Immature natural killer cell (primary cell): Measurements from ENCODE around the gene IGSF11. TPM values are rescaled to one million over a fixed set of nuclear protein-coding genes. Genes with fewer than 3 reads are reported as not detected.

Experiments used
- DNase-seq, 3 donors: peaks; one replicate each; pipeline ENCODE4 v3.0.0; 2022; ENCODE audit warnings: mixed read lengths in 1 of 3
- H3K27ac Mint-ChIP-seq, 6 donors: one replicate each; pipeline ENCODE4 v1.8.0; 2020; ENCODE audit warnings: mixed read lengths in 6 of 6, mild to moderate bottlenecking in 5 of 6, inconsistent platforms in 4 of 6, moderate library complexity in 3 of 6
- H3K27me3 Mint-ChIP-seq, 3 donors: one replicate each; pipeline ENCODE4 v1.8.0; 2020 to 2021; ENCODE audit warnings: low read depth in 3 of 3, mild to moderate bottlenecking in 3 of 3, mixed read lengths in 3 of 3, moderate library complexity in 3 of 3, inconsistent platforms in 1 of 3
- H3K36me3 Mint-ChIP-seq, 3 donors: one replicate each; pipeline ENCODE4 v1.8.0; 2020; ENCODE audit warnings: mixed read lengths in 3 of 3, inconsistent platforms in 2 of 3, mild to moderate bottlenecking in 2 of 3
- H3K4me1 Mint-ChIP-seq, 2 donors: one replicate each; pipeline ENCODE4 v1.8.0; 2020; ENCODE audit warnings: inconsistent platforms in 2 of 2, mild to moderate bottlenecking in 2 of 2, mixed read lengths in 2 of 2, moderate library complexity in 1 of 2
- H3K4me3 Mint-ChIP-seq, 5 donors: one replicate each; pipeline ENCODE4 v1.8.0; 2020; ENCODE audit warnings: mild to moderate bottlenecking in 5 of 5, mixed read lengths in 5 of 5, inconsistent platforms in 3 of 5, moderate library complexity in 3 of 5
- H3K9me3 Mint-ChIP-seq, 6 donors: one replicate each; pipeline ENCODE4 v1.8.0; 2020; ENCODE audit warnings: mild to moderate bottlenecking in 6 of 6, mixed read lengths in 6 of 6, inconsistent platforms in 4 of 6, moderate library complexity in 3 of 6
- polyA plus RNA-seq, 3 donors: library from polyadenylated mRNA; unstranded; fragments of 300-500 nt; fragmentation: Illumina TruSeq; gene quantifications; one replicate each; pipeline ENCODE4 v1.2.3, GENCODE V29; 2021

IGSF11 gene
- polyA plus RNA-seq, 3 donors from 2014 or later = not detected

DNA sequence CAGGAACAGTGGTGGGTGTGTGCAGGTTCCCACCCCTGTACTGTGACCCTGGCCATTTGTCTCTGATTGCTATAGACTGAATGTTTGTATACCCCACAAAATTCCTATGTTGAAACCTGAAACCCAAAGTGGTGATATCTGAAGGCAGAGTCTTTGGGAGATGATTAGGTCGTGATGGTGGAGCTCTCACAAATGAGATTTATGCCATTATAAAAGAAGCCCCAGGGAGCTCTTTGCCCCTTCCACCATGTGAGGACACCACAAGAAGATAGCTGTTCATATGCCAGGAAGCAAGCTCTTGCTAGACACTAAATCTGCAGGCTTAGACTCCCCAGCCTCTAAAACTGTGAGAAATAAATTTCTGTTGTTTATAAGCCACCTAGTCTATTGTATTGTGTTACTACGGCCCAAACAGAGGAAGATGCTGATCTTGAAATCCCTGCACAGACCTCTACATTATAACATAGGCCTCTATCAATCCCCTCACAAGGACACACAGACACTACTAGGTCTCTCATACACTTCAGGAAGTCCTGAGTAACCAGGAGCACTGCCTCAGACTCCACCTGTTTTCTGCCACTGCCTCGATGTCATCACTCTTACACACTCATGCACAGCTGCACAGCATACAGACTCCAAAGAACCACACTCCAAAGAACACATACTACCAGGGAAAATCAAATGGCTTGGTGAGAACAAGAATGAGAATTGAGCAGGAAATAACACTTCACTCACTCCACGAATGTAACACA lies 14.7 kb downstream of the IGSF11 start:
- peaks cover 0 to 3% (median 0%) of the 10 kb centered on the region in 6 donors for H3K9me3 Mint-ChIP-seq
- no peaks in the 10 kb centered on the region for H3K36me3 Mint-ChIP-seq
- no peak for DNase-seq
- H3K4me3 Mint-ChIP-seq = no peak overlapping the region
- H3K27me3 Mint-ChIP-seq = peaks cover 0 to 8% (median 3%) of the 10 kb centered on the region in 3 donors
- H3K27ac Mint-ChIP-seq = no peak overlapping the region
- peaks cover 0 to 2% of the 10 kb centered on the region in 2 donors for H3K4me1 Mint-ChIP-seq

DNA sequence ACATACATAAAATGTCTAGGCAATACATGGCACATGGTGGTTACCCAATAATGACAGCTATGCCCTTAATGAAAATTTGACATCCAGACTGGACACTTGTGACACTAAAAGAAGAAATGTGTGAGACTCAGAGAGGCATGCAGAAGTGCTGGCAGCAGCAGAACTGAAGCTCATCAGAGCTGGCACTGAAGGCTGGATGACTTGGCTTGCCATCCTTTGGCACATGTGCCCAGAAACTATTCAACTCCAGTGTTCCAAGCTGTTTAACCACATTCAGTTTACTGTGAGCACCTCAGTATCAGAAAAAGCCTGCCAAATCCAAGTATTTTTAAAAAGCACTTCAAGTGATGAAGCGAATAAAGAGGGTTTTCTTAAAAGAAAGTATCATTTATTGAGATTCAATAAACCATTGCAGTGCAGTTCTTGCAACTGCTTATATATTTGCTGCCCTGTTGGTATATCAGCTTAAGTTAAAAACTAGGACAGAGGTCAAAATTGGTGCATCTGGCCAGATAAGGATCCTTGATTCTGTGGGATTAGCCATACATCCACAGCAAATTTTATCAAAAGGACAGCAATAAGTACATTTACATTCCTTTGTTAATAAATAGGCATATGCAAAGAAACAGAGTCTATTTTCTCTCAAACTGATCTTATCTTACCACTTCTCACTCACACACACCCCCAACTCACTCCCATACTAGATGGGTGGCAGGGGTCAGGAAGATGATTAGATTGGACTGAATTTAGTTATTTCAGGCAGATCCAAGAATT lies 15.8 kb downstream of the IGSF11 start:
- Mint-ChIP-seq H3K36me3 (no peaks in the 10 kb centered on the region), H3K27ac (no peak overlapping the region), H3K4me3 (no peak overlapping the region), H3K4me1 (peaks cover 0 to 2% of the 10 kb centered on the region in 2 donors), H3K27me3 (peaks cover 0 to 8% (median 3%) of the 10 kb centered on the region in 3 donors), H3K9me3 (peaks cover 0 to 3% (median 0%) of the 10 kb centered on the region in 6 donors)
- no peak for DNase-seq

DNA sequence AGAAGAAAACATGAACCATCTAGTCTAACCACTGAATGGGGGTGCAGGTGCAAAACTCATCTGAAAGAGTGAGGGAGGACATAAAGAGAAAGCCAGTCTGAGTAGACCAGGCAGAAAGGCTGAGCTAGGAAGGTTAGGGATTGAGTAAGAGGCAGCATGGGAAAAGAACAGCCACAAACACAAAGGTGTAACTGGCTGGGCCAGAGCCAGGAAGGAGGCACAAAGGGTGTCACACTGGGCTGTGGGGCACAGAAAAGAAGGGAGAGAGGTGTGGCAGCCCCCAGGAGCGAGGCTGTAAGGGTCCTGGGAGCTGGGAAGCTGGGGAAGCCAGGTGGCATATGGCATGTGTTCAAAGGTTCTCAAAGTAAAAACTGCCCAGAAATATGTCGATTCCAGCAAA lies 18.7 kb downstream of the IGSF11 start:
- Mint-ChIP-seq H3K4me1 (peaks cover 0 to 2% of the 10 kb centered on the region in 2 donors), H3K27me3 (peaks cover 1 to 9% (median 4%) of the 10 kb centered on the region in 3 donors), H3K27ac (no peak overlapping the region), H3K36me3 (no peaks in the 10 kb centered on the region), H3K4me3 (no peak overlapping the region), H3K9me3 (peaks cover 0 to 3% (median 0%) of the 10 kb centered on the region in 6 donors)
- DNase-seq = no peak

DNA sequence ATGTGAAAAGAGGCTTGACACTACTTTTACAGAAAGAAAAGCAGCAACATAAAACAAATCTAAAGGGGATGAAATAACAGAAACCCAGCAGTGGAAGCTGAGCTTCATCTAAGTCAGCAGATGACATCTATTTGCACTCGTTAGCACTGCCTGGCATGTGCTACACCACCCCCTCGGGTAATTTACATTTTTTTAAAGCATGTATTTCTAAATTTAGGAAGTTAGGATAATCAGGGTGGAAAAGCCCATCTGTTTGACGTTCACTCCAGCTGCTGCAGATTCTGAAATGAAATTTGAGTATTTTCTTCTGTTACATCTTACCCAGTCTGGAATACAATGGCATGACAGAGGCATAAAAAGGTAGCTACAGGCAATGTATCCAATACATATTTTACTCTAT lies 20.7 kb downstream of the IGSF11 start:
- no peaks in the 10 kb centered on the region for H3K4me1 Mint-ChIP-seq
- H3K4me3 Mint-ChIP-seq = no peak overlapping the region
- H3K9me3 Mint-ChIP-seq = peaks cover 0 to 3% (median under 1%) of the 10 kb centered on the region in 6 donors
- DNase-seq = no peak
- no peaks in the 10 kb centered on the region for H3K36me3 Mint-ChIP-seq
- H3K27me3 Mint-ChIP-seq = peaks cover 1 to 12% (median 6%) of the 10 kb centered on the region in 3 donors
- H3K27ac Mint-ChIP-seq = no peak overlapping the region

DNA sequence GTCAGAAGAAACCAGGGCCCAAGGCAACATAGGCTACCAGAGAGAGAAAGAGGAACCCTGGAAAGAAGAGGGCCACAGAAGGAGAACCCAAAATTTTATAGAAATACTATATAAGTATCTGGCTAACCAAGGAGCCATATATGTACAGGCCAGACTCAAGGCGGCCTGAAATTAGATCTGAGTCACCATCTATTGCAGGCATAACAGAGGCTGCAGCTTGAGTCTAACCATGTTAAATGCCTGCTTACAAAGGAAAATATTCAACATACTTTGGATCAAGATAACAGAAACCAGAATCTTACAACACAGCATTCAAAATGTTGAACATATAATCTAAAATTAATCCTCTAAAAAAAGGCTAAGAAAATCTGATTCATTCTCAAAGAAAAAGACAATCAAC lies 23.1 kb downstream of the IGSF11 start:
- Mint-ChIP-seq H3K36me3 (peaks cover 0 to 5% (median 0%) of the 10 kb centered on the region in 3 donors), H3K27me3 (peaks cover 1 to 18% (median 6%) of the 10 kb centered on the region in 3 donors), H3K4me3 (no peak overlapping the region), H3K27ac (no peak overlapping the region), H3K9me3 (peaks cover 0 to 15% (median 7%) of the 10 kb centered on the region in 6 donors), H3K4me1 (no peaks in the 10 kb centered on the region)
- DNase-seq = no peak

DNA sequence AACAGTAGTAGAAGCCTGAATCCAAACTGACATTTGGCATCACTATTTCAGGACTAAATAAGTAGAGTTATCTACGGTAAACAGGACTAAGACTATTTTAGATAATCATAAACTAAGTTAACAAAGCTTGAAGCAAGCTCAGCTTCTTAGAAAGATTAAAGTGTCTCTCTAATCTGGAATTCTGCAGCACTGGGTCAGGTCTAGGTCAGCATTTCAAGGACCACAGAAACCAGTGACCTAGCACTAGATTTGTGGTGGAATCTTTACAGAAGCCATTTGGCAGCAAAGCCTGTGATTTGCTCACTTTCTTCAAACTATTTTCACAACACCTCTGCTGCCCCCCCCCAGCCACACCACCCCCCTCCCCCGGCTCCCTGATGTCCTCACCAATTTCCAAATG lies 37.5 kb downstream of the IGSF11 start:
- no peak overlapping the region for H3K27ac Mint-ChIP-seq
- DNase-seq = no peak
- no peaks in the 10 kb centered on the region for H3K4me1 Mint-ChIP-seq
- H3K27me3 Mint-ChIP-seq = peaks cover 2 to 3% (median 3%) of the 10 kb centered on the region in 3 donors
- H3K4me3 Mint-ChIP-seq = no peak overlapping the region
- H3K36me3 Mint-ChIP-seq = no peaks in the 10 kb centered on the region
- no peaks in the 10 kb centered on the region for H3K9me3 Mint-ChIP-seq

DNA sequence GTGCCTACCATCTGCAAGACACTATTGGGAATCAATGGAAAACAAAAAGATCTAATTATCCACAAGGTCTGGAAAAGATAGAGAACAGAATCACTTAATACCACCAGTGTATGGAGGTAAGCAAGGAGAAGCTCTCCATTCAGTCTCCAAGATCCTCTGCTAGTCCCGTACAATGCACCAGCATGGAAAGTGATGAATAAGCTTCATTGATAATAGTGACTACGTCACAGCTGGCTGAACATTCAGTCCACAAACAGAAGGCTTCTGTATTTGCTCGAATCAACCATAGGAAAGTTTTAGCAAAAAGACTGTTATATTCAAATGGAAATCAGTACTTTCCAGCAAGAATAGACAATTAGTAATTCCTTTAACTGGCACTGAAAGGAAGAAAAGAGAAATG lies 42.9 kb downstream of the IGSF11 start:
- no peak overlapping the region for H3K27ac Mint-ChIP-seq
- no peak for DNase-seq
- no peaks in the 10 kb centered on the region for H3K9me3 Mint-ChIP-seq
- peaks cover 0 to 7% (median 1%) of the 10 kb centered on the region in 3 donors for H3K27me3 Mint-ChIP-seq
- H3K36me3 Mint-ChIP-seq = no peaks in the 10 kb centered on the region
- no peaks in the 10 kb centered on the region for H3K4me1 Mint-ChIP-seq
- H3K4me3 Mint-ChIP-seq = no peak overlapping the region

DNA sequence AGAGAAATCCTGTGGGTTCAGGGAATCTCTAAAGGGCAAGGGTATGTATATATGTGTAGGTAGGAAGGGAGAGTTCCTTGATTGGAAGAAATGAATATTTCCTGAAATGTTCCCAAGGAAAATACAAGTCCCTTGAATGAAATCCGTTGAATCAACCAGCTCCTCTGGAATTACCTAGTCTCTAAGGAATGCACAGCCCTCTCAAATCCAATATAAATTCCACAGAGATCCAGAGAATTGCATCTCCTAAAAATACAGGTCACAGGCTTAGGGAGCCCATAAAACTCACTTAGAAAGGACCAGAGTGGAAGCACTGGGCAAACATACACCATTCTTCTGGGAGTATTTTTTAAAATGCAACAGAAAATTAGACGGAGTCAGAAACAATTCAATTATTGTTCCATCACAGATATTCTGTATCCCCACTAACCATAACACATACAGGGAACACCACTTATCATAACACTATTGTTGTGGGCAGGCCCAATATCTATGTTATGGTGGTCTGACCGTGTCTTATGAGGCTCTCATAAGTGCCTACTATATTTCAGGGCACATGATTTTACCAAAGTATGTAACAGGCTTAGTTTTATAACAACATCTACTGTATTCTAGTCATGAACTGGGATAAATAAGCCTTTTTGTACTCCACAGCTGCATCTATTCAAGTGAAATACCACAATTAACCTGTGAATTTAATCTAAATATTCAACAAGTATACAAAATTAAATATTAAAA lies 43.7 kb downstream of the IGSF11 start:
- no peak overlapping the region for H3K4me3 Mint-ChIP-seq
- H3K36me3 Mint-ChIP-seq = no peaks in the 10 kb centered on the region
- H3K27me3 Mint-ChIP-seq = peaks cover 0 to 7% (median 1%) of the 10 kb centered on the region in 3 donors
- DNase-seq = no peak
- H3K4me1 Mint-ChIP-seq = no peaks in the 10 kb centered on the region
- H3K27ac Mint-ChIP-seq = no peak overlapping the region
- H3K9me3 Mint-ChIP-seq = peaks cover 0 to 2% (median 0%) of the 10 kb centered on the region in 6 donors

DNA sequence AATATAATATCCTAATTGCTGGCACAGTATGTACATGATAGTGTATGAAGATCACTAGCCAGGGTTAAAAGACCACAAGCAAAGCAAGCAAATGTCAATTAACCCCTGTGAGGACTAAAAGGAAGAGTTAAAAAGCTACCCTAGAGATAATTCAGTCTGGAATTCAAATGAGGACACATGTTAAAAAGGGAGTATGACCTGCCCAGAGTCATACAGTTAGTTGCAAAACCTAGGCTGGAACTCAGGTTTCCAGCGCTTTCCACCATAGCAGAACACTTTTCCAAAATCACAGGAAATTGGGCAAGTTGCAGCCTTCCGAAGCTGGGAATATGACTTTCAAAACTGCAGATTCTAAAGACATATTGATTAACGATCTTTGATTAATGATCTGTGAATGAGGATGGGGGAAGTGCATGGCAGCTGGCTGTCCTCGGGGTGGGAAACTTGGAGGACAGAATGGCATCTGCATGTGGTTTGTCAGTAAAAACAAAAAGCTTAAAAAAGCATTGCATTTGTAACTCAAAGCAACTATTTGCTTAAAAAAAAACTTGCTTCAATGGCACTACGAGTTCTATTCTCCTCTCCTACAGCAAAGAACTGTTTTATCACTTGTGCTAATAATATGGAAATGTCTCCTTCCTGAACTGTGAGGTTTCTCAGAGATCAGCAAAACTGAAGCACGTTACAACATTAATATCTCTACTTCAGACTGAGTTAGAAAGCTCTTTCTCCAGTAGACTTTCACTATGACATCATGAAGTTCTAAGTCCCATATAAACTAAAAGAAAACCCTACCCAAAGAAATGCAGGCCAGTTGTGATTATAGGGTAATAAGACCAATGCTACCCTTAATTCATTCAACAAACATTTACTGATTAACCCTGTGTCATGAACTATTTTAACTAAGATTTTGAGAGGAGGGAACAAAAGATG lies 46.2 kb downstream of the IGSF11 start:
- peaks cover 0 to 3% (median 0%) of the 10 kb centered on the region in 6 donors for H3K9me3 Mint-ChIP-seq
- no peak overlapping the region for H3K27ac Mint-ChIP-seq
- no peak overlapping the region for H3K4me3 Mint-ChIP-seq
- no peaks in the 10 kb centered on the region for H3K4me1 Mint-ChIP-seq
- DNase-seq = no peak
- peaks cover 0 to 7% (median 5%) of the 10 kb centered on the region in 3 donors for H3K27me3 Mint-ChIP-seq
- H3K36me3 Mint-ChIP-seq = no peaks in the 10 kb centered on the region

DNA sequence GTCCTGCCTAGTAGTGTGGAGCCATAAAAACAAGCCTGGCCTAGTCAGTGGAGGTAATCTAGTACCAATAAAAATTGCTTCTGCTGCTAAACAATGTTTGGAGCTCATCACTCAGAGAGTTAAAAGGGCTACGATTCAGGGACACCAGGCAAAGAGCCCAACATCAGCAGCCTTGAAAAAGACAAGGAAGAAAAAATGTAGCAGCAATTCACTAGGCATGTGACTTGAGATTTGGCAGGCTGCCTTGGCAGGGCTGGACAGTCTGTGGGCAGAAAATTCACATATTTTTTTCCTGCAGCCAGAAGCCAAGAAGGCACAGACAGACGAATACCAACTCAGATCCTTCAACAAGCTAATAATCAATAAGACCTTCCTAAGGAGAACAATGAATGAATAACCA lies 47.2 kb downstream of the IGSF11 start:
- Mint-ChIP-seq H3K27me3 (peaks cover 0 to 5% (median 5%) of the 10 kb centered on the region in 3 donors), H3K9me3 (peaks cover 0 to 3% (median 0%) of the 10 kb centered on the region in 6 donors), H3K4me3 (no peak overlapping the region), H3K36me3 (no peaks in the 10 kb centered on the region), H3K27ac (no peak overlapping the region), H3K4me1 (no peaks in the 10 kb centered on the region)
- no peak for DNase-seq

DNA sequence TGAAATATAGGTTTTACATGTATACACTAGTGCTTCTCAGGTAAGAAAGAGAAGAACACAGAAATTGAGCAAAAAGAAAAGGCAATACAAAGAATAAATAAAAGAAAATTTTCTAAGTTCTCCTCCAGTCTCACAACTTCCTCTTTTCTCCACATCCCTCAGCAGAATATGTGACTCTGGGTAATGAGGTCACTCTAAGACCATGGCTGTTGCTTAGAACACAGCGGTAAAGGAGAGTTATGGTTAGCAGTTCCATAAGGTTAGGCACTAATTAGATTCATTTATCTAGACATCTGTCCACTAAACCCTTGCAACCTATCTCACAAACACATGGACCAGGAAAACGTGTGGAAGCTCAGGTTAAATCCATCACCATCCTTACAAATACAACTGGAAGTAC lies 47.9 kb downstream of the IGSF11 start:
- Mint-ChIP-seq H3K36me3 (no peaks in the 10 kb centered on the region), H3K4me3 (no peak overlapping the region), H3K27me3 (peaks cover 0 to 5% (median 5%) of the 10 kb centered on the region in 3 donors), H3K9me3 (peaks cover 0 to 3% (median 0%) of the 10 kb centered on the region in 6 donors), H3K27ac (no peak overlapping the region), H3K4me1 (no peaks in the 10 kb centered on the region)
- no peak for DNase-seq

DNA sequence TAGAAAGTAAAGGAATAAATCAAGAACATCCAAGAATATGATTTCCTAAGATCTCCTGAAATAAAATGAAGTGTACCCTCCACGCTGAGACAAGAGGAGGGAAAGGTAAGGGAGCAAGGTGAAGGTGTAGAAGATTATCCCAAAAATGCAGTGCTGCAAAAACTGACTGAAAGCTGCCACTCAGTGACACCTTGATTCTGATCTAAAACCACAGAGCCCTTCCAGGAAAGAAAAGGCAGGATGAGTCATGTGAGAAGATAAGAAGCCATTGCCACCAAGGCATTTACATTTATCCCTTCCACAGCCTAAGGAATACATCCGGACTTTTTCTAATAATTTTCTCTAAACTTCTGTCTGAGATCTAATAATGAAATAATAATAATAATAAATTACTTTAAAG lies 49.9 kb downstream of the IGSF11 start:
- no peaks in the 10 kb centered on the region for H3K36me3 Mint-ChIP-seq
- H3K4me1 Mint-ChIP-seq = no peaks in the 10 kb centered on the region
- no peak overlapping the region for H3K27ac Mint-ChIP-seq
- H3K27me3 Mint-ChIP-seq = peaks cover 0 to 5% (median 5%) of the 10 kb centered on the region in 3 donors
- DNase-seq = no peak
- peaks cover 0 to 3% (median 0%) of the 10 kb centered on the region in 6 donors for H3K9me3 Mint-ChIP-seq
- no peak overlapping the region for H3K4me3 Mint-ChIP-seq
